Upper lobe of left lung (tissue), 6 donors: ENCODE measurements around the gene TAC1. TPM values are rescaled to one million over a fixed set of nuclear protein-coding genes. Genes with fewer than 3 reads are reported as not detected.
A peak's percentile ranks its signal among the peaks of the same experiment; 100 is the strongest.

ENCODE experiments used
- ATAC-seq, 2 donors: fragments of 200-7000 bp; cut with Tn5 transposase; one replicate each; pipeline ENCODE4 v1.9.1; 2022; ENCODE audit warnings: mild to moderate bottlenecking in 2 of 2, moderate library complexity in 2 of 2; ENCODE audit not compliant: low FRiP score in 2 of 2
- DNase-seq, 2 donors: peaks; one replicate each; pipeline ENCODE4 v3.0.0-alpha.2; 2019 to 2020
- H3K27ac ChIP-seq, 4 donors: fragments of 200-600 bp; sonication (generic); one replicate each; pipeline ENCODE4 v1.5.1; 2016 to 2019
- H3K27me3 ChIP-seq, 4 donors: fragments of 200-600 bp; sonication (generic); one replicate each; pipeline ENCODE4 v1.5.1; 2017 to 2019
- H3K36me3 ChIP-seq, 4 donors: fragments of 200-600 bp; sonication (generic); one replicate each; pipeline ENCODE4 v1.5.1; 2016 to 2019
- H3K4me1 ChIP-seq, 4 donors: fragments of 200-600 bp; sonication (generic); one replicate each; pipeline ENCODE4 v1.5.1; 2018 to 2019
- H3K4me3 ChIP-seq, 4 donors: fragments of 200-600 bp; sonication (generic); one replicate each; pipeline ENCODE4 v1.5.1; 2017 to 2019; ENCODE audit warnings: mild to moderate bottlenecking in 2 of 4, moderate library complexity in 1 of 4
- H3K9me3 ChIP-seq, 4 donors: fragments of 200-600 bp; sonication (generic); one replicate each; pipeline ENCODE4 v1.5.1; 2018 to 2019
- CTCF ChIP-seq, 6 experiments: fragments of 450-650 bp in 4 of 6; fragments of 200-600 bp in 2 of 6; sonication (generic) in 2 of 6; IDR thresholded peaks; one replicate each; pipeline ENCODE4 v1.5.1; 2016 to 2019; ENCODE audit warnings: antibody characterized with exemption in 6 of 6
- EP300 ChIP-seq, 4 donors: sonication (generic); formaldehyde crosslinking; IDR thresholded peaks; one replicate each; pipeline ENCODE4 v1.5.1; 2017; ENCODE audit warnings: antibody characterized with exemption in 4 of 4, control low read depth in 2 of 4
- POLR2A ChIP-seq, 4 donors: fragments of 450-650 bp; IDR thresholded peaks; one replicate each; pipeline ENCODE4 v1.5.1; 2016 to 2017; ENCODE audit warnings: antibody characterized with exemption in 4 of 4, mild to moderate bottlenecking in 2 of 4
- POLR2AphosphoS5 ChIP-seq, 2 donors: sonication (generic); formaldehyde crosslinking; IDR thresholded peaks; one replicate each; pipeline ENCODE4 v1.5.1; 2017; ENCODE audit warnings: antibody characterized with exemption in 2 of 2
- WGBS, 2 donors: methylation state at CpG; one replicate each; pipeline ENCODE4 v1.1.5; 2017 to 2018; 5-methylcytosine and 5-hydroxymethylcytosine counted together
- total RNA-seq, 6 donors: library from RNA; depleted of rRNA in 4 of 6; stranded (reverse); fragments of >200 nt in 4 of 6; gene quantifications; one replicate each; pipeline versions ENCODE4 v1.1.0 to v1.2.1, GENCODE V29; 2016 to 2021
- donor health status: DM: no; HTN: no; CAD: no; lungs with moderate emphysema.
- donor health status: DM: no; HTN: yes; CAD: no; lungs with severe emphysema.

The TAC1 gene
- total RNA-seq, 6 donors from 2014 or later, result 0.46 TPM; not detected in 5

DNA sequence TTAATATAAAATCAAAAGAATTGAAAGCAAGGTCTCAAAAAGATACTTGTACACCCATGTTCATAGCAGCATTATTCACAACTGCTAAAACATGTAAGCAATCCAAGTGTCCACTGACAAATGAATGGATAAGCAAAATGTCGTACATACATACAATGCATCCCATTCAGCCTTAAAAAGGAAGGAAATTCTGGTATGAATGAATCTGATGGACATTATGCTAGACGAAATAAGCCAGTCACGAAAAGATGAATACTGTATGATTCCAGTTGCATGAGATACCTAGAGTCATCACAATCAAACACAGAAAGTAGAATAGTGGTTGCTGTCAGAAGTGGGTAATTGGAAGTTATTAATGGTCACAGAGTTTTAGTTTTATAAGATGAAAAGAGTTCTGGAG, 9.5 kb upstream of the TAC1 start:
- Histone ChIP-seq H3K36me3 (no peaks in the 10 kb centered on the region), H3K27ac (no peak overlapping the region), H3K4me1 (no peaks in the 10 kb centered on the region), H3K27me3 (no peaks in the 10 kb centered on the region), H3K4me3 (no peak overlapping the region), H3K9me3 (no peaks in the 10 kb centered on the region)
- DNase-seq (no peak), ATAC-seq (no peak)
- TF ChIP-seq CTCF (IDR thresholded peaks at IDR 0.05) (no peak), EP300 (IDR thresholded peaks at IDR 0.05) (no peak), POLR2AphosphoS5 (IDR thresholded peaks at IDR 0.05) (no peak), POLR2A (IDR thresholded peaks at IDR 0.05) (no peak)
- 76 to 80% methylated on average over 3 of the region's 3 CpGs for WGBS, 2 donors

GRCh38 chr7:97732565-97733275, 834 bp downstream of the TAC1 start:
- DNase-seq, result peak in 1 of 2 donors; percentile 61
- peaks cover 11 to 24% (median 14%) of the 10 kb centered on the region in 4 donors for H3K4me1 ChIP-seq
- H3K27me3 ChIP-seq, result peaks cover 0 to 24% (median 12%) of the 10 kb centered on the region in 4 donors
- no peaks in the 10 kb centered on the region for H3K9me3 ChIP-seq
- 2 to 11% methylated on average over 6 to 35 of the region's 42 CpGs for WGBS, 2 donors
- no peak for ATAC-seq
- no peak overlapping the region for H3K4me3 ChIP-seq
- TF ChIP-seq POLR2AphosphoS5 (IDR thresholded peaks at IDR 0.05), result no peak
- no peak for TF ChIP-seq EP300 (IDR thresholded peaks at IDR 0.05)
- no peak for TF ChIP-seq CTCF (IDR thresholded peaks at IDR 0.05)
- H3K27ac ChIP-seq, result no peak overlapping the region
- H3K36me3 ChIP-seq, result no peaks in the 10 kb centered on the region

GRCh38 chr7:97733276-97734161, 1.6 kb downstream of the TAC1 start:
- ATAC-seq (peak in 1 of 2 donors; percentile 34), DNase-seq (peak in 1 of 2 donors; percentile 78)
- Histone ChIP-seq H3K27ac (no peak overlapping the region), H3K4me1 (peaks cover 11 to 24% (median 14%) of the 10 kb centered on the region in 4 donors), H3K27me3 (peaks cover 0 to 24% (median 12%) of the 10 kb centered on the region in 4 donors), H3K9me3 (no peaks in the 10 kb centered on the region), H3K36me3 (no peaks in the 10 kb centered on the region), H3K4me3 (no peak overlapping the region)
- WGBS, 2 donors, result 2 to 4% methylated on average over 22 to 57 of the region's 59 CpGs
- TF ChIP-seq EP300 (IDR thresholded peaks at IDR 0.05) (no peak), POLR2A (IDR thresholded peaks at IDR 0.05) (no peak), POLR2AphosphoS5 (IDR thresholded peaks at IDR 0.05) (no peak), CTCF (IDR thresholded peaks at IDR 0.05) (no peak)

DNA sequence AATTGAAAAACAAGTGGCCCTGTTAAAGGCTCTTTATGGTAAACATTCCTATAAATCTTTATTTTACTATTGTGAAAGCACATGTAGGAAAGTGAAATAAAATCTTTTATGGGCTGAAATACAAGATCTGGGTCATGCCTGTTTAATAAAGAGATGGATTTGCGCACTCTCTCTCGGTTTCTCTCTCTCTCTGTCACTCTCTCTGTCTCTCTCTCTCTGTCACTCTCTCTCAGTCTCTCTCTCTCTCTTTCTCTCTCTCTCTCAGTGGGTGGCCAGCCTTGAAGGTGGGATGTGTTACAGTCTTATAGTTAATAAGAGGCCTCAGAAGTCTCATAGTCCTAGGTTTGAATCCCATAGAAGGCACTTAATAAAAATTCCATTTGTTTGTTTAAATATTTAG, 2.4 kb downstream of the TAC1 start:
- Histone ChIP-seq H3K9me3 (no peaks in the 10 kb centered on the region), H3K4me3 (no peak overlapping the region), H3K36me3 (no peaks in the 10 kb centered on the region), H3K27me3 (peaks cover 0 to 24% (median 12%) of the 10 kb centered on the region in 4 donors), H3K27ac (no peak overlapping the region), H3K4me1 (peaks cover 11 to 24% (median 14%) of the 10 kb centered on the region in 4 donors)
- no peak for TF ChIP-seq CTCF (IDR thresholded peaks at IDR 0.05)
- TF ChIP-seq POLR2A (IDR thresholded peaks at IDR 0.05), result no peak
- no peak for TF ChIP-seq EP300 (IDR thresholded peaks at IDR 0.05)
- no peak for TF ChIP-seq POLR2AphosphoS5 (IDR thresholded peaks at IDR 0.05)
- ATAC-seq (no peak), DNase-seq (no peak)
- 46 to 52% methylated on average over 2 of the region's 2 CpGs for WGBS, 2 donors
